ENCODE measurements around the gene ADAMTS2.

Gene ADAMTS2

GRCh38 chr5:179238628-179238970 is 106.7 kb downstream of the ADAMTS2 start:
- no peak for DNase-seq (ENCODE audit: low spot score)
- in situ Hi-C loops (cut with MboI; ENCODE audit: low pct_unique_long_range_greater_than_20kb, low sequenced_read_pairs, unreplicated experiment): no loop called here
- TF ChIP-seq, protein P1, sequence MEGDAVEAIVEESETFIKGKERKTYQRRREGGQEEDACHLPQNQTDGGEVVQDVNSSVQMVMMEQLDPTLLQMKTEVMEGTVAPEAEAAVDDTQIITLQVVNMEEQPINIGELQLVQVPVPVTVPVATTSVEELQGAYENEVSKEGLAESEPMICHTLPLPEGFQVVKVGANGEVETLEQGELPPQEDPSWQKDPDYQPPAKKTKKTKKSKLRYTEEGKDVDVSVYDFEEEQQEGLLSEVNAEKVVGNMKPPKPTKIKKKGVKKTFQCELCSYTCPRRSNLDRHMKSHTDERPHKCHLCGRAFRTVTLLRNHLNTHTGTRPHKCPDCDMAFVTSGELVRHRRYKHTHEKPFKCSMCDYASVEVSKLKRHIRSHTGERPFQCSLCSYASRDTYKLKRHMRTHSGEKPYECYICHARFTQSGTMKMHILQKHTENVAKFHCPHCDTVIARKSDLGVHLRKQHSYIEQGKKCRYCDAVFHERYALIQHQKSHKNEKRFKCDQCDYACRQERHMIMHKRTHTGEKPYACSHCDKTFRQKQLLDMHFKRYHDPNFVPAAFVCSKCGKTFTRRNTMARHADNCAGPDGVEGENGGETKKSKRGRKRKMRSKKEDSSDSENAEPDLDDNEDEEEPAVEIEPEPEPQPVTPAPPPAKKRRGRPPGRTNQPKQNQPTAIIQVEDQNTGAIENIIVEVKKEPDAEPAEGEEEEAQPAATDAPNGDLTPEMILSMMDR (IDR thresholded peaks at IDR 0.05; ENCODE audit: extremely low read depth, insufficient read depth, missing control alignments): no peak

DNA sequence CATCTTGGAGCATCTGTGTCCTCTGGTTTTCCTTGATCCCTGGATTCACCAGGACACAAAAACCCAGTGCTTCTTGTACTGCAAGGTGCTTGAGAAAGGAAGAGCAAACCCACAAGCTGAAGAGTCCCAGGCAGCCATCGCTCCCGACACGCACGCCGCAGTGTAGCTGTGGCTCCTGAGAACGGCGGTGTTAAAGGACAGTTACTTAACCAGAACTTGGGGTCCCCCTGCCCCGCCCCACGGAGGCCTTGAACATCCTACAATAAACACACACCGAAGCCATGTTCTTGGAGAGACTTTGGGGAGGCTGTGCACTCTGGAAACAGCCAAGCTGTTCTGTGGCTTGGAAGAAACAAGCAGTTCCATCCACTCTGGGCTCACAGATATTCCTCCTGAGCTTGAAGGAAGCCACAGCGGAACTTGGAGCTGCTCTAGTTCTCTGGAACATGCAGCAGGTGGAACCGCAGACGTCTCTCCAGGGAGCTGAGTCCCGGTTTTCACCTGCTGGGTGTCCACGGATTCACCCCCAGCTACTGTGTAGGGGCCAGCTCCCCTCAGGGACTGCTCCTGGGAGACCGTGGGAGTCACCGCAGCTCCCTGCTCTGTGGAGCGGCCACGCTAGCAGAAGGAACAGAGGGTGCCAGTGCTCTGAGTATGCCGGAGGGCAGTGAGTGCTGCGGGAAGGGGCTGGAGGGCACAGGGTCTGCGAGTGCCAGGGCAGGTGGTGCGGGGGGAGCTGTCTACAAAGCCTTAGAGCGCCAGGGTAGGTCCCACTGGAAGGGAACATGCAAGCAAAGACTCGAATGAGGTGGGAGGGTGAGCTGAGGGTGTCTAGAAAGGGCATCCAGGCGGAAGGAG is 107.3 kb downstream of the ADAMTS2 start:
- no peak for DNase-seq (ENCODE audit: low spot score)
- TF ChIP-seq, protein P1 (IDR thresholded peaks at IDR 0.05; ENCODE audit: extremely low read depth, insufficient read depth, missing control alignments): no peak
- in situ Hi-C loops (cut with MboI; ENCODE audit: low pct_unique_long_range_greater_than_20kb, low sequenced_read_pairs, unreplicated experiment): no loop called here

GRCh38 chr5:179235416-179236400 is 109.6 kb downstream of the ADAMTS2 start:
- in situ Hi-C loops (cut with MboI; ENCODE audit: low pct_unique_long_range_greater_than_20kb, low sequenced_read_pairs, unreplicated experiment): no loop called here
- TF ChIP-seq, protein P1 (IDR thresholded peaks at IDR 0.05; ENCODE audit: extremely low read depth, insufficient read depth, missing control alignments): no peak
- DNase-seq (ENCODE audit: low spot score): no peak

GRCh38 chr5:179234563-179235135 is 110.6 kb downstream of the ADAMTS2 start:
- in situ Hi-C loops (cut with MboI; ENCODE audit: low pct_unique_long_range_greater_than_20kb, low sequenced_read_pairs, unreplicated experiment): no loop called here
- TF ChIP-seq, protein P1 (IDR thresholded peaks at IDR 0.05; ENCODE audit: extremely low read depth, insufficient read depth, missing control alignments): no peak
- no peak for DNase-seq (ENCODE audit: low spot score)

- in situ Hi-C loops (cut with MboI; ENCODE audit: low pct_unique_long_range_greater_than_20kb, low sequenced_read_pairs, unreplicated experiment): no loop called here
- DNase-seq (ENCODE audit: low spot score): no peak
- TF ChIP-seq, protein P1 (IDR thresholded peaks at IDR 0.05; ENCODE audit: extremely low read depth, insufficient read depth, missing control alignments): no peak
Observed at GRCh38 chr5:179233909-179234562, 111.2 kb downstream of the ADAMTS2 start.

Measured in GM13977 (cell line).